ENCODE data around the gene KCND1. TPM values are rescaled to one million over a fixed set of nuclear protein-coding genes. Genes with fewer than 3 reads are reported as not detected.

KCND1 gene
- total RNA-seq, 2 experiments from 2014 or later: 7.6 to 8.8 TPM

GRCh38 chrX:48917139-48918001, 54.3 kb downstream of the KCND1 start:
- CTCF ChIA-PET (ENCODE audit: unreplicated experiment): no interaction called here
- Histone ChIP-seq H3K27ac (ENCODE audit: low read depth, low read length, poor library complexity, severe bottlenecking) (peak overlapping the region; percentile 80), H3K4me3 (ENCODE audit: low read depth, low read length, poor library complexity, severe bottlenecking) (peak overlapping the region; percentile 99), H2AFZ (ENCODE audit: low read length) (no peak overlapping the region), H4K20me1 (ENCODE audit: insufficient read depth, low read length) (peaks cover 19% of the 10 kb centered on the region), H3K4me2 (ENCODE audit: low read length) (peak overlapping the region; percentile 73), H3K79me2 (ENCODE audit: insufficient read depth, low read depth, low read length) (peaks cover 43% of the 10 kb centered on the region), H3K4me1 (ENCODE audit: insufficient read depth, low read length, poor library complexity, severe bottlenecking) (peaks cover 62% of the 10 kb centered on the region), H3K36me3 (ENCODE audit: insufficient read depth, low read length) (peaks cover 64% of the 10 kb centered on the region), H3K9me2 (ENCODE audit: insufficient read depth, low read length) (no peaks in the 10 kb centered on the region), H3K9me3 (ENCODE audit: low read length) (no peaks in the 10 kb centered on the region)
- POLR2A ChIA-PET: no interaction called here
- BruUV-seq (replicated peaks): no TSS peak
- intact Hi-C loops (cut with micrococcal nuclease; ENCODE audit: unreplicated experiment): loop anchor here (1.0 to 5.0 kb wide), 4 partner anchors 20 to 125 kb away; partner anchors contain the start of genes OTUD5 and TFE3
- DNase-seq (ENCODE audit: low spot score): peak; percentile 92
- TF ChIP-seq CTCF (conservative IDR thresholded peaks at IDR 0.05; ENCODE audit: low read length): peak; percentile 87
- no peak for TF ChIP-seq EZH2phosphoT487 (IDR thresholded peaks at IDR 0.05; ENCODE audit: borderline replicate concordance, low read depth, low read length)

GRCh38 chrX:48914593-48915493, 56.8 kb downstream of the KCND1 start:
- Histone ChIP-seq H3K9me3 (ENCODE audit: low read length) (no peaks in the 10 kb centered on the region), H3K9me2 (ENCODE audit: insufficient read depth, low read length) (no peaks in the 10 kb centered on the region), H2AFZ (ENCODE audit: low read length) (no peak overlapping the region), H3K4me3 (ENCODE audit: low read depth, low read length, poor library complexity, severe bottlenecking) (peak overlapping the region; percentile 99), H4K20me1 (ENCODE audit: insufficient read depth, low read length) (peaks cover 19% of the 10 kb centered on the region), H3K36me3 (ENCODE audit: insufficient read depth, low read length) (peaks cover 56% of the 10 kb centered on the region), H3K4me2 (ENCODE audit: low read length) (peak overlapping the region; percentile 73), H3K4me1 (ENCODE audit: insufficient read depth, low read length, poor library complexity, severe bottlenecking) (peaks cover 45% of the 10 kb centered on the region), H3K79me2 (ENCODE audit: insufficient read depth, low read depth, low read length) (peaks cover 56% of the 10 kb centered on the region), H3K27ac (ENCODE audit: low read depth, low read length, poor library complexity, severe bottlenecking) (no peak overlapping the region)
- TF ChIP-seq CTCF (conservative IDR thresholded peaks at IDR 0.05; ENCODE audit: low read length) (no peak), EZH2phosphoT487 (IDR thresholded peaks at IDR 0.05; ENCODE audit: borderline replicate concordance, low read depth, low read length) (no peak)
- intact Hi-C loops (cut with micrococcal nuclease; ENCODE audit: unreplicated experiment): loop anchor here (5.0 kb wide), 1 partner anchor 42 kb away; the partner anchor contains the start of gene OTUD5
- ChIA-PET CTCF (ENCODE audit: unreplicated experiment) (no interaction called here), POLR2A (interaction anchor here (0.6 kb wide), 1 partner anchor 270 kb away, joined by 3 read pairs; no protein-coding TSS in a partner anchor)
- DNase-seq (ENCODE audit: low spot score): no peak
- no TSS peak for BruUV-seq (replicated peaks)
